UCSD-AML1 (cell line): ENCODE data around the gene FAM227A.
"Not testable (repeated sequence)": the region's sequence is repeated elsewhere in the genome, so short reads cannot be mapped to it uniquely, and the experiment has no call there.

Experiments
- DNase-seq: peaks from one replicate; lab custom pipeline; 2025; ENCODE audit not compliant: unreplicated experiment; lab: John Stamatoyannopoulos, UW

Gene FAM227A

DNA sequence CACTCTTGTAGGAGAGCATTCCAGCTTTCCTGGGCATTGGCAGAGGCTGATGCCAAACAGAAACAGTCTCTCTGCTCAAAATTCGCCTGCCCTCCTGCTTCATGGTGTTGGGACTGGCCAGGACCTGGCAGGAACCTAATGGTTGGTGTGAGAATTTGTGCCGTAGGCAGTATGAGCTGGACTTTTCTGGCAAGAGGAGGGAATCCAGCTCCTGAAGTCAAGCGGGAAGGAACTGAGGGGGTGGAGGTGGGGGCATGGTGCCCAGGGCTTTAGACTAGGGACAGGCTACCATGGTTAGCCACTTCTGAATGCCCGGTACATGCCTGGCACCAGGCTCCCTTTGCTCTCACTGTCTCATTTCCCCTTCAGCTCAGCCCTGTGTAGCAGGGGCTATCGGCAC, 18.7 kb upstream of the FAM227A start:
- DNase-seq, result no peak

DNA sequence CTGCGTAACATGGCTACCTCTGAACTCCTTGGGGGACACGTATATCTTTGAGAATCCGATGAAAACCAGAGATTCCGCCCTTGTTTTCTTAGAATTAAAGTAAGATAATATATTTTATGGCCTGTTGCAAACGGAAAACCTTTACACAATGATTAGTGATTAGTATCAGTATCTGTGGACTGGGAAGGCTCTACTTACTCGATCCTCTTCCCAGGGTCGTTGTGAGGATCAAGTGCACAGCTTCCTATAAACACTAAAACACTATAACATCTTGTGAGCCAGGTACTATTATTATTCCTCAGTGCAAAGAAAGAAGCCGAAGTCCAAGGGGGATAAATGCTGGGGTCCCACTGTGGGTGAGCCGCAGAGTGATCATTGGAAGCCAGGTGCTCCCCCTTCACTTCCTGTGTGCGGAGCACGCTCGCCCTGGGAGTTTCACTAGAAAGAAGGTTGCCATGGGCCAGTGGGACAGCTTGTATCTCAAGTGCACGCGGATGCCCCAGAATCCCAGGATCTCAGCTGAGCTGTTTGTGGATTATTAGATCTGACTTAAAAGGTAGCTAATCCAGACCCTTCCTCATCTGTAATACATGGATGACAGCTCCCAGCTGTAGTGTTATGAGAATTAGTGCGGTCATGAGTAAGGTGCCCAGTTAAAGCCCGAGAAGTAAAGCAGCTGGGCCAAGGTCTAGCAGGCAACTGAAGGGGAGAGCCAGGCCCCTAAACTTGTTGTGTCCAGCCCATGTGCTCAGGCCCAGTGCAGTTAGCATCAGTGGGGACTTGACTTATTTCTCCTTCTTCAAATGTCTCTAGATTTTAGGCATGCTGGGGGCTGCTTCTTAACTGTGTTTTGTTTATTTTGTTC, 1.1 kb upstream of the FAM227A start:
- DNase-seq, result peak; percentile 29

DNA sequence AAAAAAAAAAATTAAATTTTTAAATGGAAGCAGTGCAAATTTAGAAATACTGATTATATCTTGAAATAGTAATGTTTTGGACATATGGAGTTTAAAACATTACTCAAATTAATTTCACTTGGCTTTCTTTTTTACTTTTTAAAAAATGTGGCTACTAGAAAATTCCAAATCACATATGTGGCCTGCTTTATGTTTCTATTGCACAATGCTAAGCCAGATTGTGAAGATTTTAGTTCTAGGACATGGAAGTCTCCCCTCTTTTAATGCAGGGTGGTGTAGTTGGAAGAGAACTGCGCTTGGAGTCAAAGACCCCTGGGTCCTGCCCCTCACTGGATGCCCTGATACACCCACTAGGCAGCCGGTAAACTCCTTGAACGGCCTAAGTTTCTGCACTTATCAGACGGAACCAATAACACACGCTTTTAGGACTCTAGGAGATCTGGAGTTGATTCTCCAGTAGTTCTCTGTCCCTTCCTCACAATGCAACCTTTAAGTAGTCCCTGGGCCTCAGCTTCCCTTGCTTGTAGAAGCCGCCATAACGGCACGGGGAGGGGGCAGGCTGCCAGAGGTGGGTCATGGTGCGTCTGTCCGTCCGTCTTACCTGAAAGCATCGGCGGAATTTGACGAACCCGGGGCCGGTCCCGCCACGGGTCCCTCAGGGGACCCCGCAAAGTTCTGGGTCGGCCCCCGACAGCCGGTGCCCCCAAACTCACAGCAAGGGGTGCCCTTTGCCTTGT, 505 bp downstream of the FAM227A start:
- DNase-seq, result no peak

DNA sequence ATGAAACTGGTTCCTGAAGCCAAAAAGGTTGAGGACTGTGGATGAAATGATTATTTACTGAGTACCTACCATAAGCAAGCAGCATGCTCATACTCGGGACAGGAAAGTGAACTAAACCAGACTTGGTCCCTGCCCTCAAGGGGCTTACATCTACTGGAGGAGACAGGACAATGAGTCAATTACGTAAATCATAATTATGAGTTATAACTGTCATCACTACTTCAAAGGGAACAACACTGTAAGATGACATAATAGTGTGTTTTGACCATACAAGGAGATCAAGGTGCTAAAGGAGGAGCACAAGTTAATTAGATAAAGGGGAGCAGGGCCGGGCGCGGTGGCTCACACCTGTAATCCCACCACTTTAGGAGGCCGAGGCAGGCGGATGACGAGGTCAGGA, 2.5 kb downstream of the FAM227A start:
- no peak for DNase-seq

DNA sequence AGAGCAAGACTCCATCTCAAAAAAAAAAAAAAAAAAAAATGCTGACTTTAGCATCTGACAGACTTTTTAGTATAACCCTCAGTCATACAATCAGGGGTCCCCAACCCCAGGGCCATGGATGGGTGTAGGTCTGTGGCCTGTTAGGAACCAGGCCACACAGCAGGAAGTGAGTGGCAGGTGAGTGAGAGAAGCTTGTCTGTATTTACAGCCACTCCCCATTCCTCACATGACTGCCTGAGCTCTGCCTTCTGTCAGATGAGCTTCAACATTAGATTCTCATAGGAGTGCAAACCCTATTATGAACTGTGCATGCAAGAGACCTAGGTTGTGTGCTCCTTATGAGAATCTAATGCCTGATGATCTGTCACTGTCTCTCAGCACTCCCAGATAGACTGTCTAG, 3.3 kb downstream of the FAM227A start:
- no peak for DNase-seq

DNA sequence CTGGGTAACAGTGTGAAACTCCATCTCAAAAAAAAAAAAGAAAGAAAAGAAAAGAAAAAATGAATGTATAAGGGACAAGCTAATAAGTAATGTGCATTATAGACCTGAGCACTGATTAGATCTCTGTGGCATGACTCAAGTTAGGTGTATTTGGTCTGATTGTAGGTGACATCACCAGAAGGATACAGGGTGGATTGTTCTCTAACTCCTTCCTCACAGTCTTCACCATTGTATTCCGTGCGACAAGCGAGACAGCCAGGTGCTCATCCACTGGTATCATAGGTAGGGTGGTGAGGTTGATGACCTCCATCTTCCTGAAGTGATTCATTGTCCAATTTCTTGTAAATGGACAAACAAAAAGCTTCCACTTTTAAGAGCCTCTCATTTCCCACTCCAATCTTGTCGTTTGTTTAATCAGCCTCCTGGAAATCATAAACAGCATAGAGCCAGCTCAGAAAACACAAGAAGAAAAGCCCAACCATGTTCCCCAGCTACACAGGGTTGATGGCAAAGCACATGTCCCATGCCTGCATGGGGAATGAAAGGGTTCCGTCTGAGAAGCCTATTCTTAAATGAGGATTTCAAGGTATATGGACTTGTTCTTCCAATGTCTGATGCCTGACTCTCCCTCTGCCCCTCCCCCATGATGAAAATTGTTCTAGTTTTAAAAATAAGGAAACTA, 6.2 kb downstream of the FAM227A start:
- no peak for DNase-seq

DNA sequence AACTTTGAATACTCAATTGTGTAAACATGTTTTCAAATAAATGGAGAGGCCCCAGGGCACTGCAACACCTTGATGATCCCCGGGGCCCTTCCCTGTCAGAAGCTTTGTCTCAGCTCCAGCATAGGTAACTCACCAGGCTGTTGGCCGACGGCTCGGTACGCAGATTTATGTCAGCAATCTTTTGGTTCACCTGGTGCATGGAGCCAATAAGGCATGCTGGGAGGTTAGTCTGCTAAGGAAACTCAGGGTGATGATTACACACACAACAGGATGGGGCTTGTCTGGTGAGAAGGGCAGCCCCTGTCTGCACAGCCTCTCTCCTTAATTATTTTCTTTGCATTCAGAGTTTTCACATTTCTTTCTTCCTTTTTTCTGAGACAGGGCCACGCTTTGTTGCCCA, 10.8 kb downstream of the FAM227A start:
- no peak for DNase-seq

DNA sequence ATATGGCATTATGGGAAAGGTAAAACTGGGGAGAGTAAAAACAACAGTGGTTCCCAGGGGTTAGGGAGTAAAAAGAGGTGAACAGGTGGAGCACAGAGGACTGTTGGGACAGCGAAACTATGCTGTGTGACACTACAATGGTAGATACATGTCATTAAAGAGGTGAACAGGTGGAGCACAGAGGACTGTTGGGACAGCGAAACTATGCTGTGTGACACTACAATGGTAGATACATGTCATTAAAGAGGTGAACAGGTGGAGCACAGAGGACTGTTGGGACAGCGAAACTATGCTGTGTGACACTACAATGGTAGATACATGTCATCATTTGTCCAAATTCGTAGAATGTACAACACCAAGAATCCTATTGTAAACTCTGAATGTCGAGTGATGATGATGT, 11.9 kb downstream of the FAM227A start:
- DNase-seq, result not testable (repeated sequence)

DNA sequence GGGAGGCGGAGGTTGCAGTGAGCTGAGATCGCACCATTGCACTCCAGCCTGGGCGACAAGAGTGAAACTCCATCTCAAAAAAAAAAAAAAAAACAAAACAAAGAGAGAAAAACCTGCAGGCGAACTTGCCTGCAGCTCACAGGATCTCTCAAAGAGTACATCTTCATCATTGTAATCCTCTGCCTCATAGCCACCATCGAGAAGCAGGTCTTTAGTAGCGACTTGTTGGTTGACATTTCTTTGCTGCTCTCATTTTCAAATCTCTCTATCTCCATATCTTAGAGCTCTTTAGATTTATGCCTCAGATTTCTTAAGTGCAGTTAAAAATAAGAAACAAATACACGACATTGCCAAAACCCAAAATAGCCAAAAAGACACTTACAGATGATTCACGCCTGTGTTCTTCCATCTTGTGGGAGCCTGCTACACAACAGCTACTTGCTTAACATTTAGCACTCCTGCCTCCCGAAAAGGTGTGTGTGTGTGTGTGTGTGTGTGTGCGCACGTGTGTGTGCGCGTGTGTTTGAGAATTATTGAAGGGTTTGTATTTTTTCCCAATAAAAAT, 14.6 kb downstream of the FAM227A start:
- no peak for DNase-seq

DNA sequence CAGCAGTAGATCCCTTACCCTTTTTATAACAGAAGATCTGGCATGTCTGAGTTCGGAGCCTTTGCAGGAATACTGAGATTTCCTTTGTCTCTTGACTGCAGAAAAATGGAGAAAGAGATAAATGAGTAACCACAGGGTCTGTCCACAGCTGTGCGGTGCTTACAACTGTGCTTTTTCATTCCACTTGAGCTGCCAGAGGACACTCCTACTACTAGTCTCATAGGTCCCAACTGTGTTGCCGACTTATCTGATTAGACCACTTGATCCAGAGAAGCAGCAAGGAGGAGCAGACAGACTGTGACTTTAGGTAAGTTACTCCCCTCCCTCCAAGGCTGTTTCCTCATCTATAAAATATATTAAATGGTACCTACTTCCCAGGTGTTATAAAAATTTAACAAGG, 17.5 kb downstream of the FAM227A start:
- no peak for DNase-seq

DNA sequence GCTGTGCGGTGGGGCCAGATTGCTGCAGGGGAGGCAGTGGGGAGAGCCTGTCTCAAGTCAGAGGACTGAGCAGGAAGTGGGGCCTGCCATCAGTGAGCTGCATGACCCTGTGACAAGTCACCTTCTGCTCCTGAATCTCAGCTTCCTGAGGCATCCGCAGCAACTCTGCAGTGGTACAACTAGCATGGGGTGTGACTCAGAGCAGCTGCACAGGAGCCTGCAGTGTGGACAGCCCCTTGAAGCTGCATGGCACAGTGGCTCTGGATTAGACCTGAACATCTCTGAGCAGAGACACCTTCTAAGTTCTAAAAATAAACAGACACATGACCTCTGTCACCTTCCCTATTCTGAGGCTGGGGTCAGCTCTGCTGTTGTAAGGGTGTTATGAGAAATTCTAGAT, 18.0 kb downstream of the FAM227A start:
- DNase-seq, result no peak

DNA sequence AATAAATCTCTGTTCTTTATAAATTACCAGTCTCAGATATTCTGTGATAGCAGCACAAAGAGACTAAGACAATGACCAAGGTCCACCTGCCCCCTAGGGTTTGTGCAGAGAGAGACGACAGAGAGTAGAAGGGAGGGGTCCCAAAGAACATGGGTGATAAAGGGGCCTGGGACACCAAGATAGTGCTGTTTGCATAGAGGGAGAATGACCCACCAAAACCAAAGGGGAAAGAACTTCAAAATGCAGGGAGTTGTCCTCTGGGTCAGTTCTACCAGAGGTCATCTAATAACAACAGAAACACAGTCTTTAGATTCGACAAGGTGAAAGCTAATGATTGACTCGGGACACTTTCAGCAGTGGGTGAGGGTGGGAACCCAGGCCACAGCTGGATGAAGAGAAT, 23.7 kb downstream of the FAM227A start:
- DNase-seq, result no peak

DNA sequence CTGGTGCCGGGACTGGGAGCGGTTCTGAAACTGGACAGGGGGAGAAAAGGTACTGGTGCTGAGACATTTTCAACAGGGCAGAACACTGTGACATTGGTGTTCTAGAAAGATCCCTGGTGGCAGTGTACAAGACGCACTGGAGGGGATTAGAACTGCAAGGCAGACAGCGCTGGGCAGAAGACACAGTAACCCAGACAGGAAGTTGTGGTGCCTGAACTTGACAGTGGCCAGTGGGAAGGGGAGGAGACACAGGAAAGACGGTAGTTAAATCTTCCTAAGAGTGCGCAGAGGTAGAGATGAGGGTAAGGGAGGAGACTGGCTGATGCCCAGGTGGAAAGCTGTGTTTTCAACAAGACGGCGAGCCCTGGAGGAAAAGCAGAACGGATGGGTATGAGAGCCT, 24.5 kb downstream of the FAM227A start:
- DNase-seq, result no peak

DNA sequence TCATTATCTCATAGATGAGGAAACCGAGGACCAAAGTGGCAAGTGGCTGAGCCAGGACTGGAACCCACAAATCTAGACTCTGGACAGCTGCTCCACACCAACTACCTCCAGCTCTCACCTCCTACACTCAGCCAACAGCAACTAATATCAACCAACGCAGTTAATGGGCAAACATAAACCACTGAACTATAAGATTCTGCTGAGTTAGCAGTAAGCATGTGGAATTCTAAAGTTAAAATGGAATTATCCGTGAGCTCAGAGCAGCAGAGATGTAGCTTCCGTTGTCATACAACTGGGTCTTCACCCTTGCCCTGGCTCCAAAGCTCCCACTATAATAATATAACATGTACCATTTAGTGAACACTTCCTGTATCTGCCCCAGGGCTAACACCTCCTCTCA, 27.1 kb downstream of the FAM227A start:
- no peak for DNase-seq

DNA sequence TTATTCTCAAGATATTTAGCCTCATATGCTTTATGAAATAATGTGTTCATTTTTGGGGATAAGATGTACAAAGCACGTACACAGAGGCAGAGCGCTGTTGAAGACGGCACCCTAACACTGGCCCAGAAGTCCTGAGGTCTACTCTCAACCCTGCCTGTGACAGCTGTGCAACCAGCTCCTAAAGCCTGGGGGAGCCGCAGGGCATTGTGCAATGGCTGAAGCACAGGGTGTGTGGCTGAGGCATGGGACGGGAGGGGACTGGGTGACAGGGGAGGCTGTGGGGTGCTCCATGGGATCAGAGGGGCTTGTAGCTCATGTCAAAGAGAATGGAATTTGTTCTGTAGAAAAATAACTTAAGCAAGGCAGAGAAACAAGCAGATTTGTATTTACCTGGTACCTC, 27.7 kb downstream of the FAM227A start:
- no peak for DNase-seq

DNA sequence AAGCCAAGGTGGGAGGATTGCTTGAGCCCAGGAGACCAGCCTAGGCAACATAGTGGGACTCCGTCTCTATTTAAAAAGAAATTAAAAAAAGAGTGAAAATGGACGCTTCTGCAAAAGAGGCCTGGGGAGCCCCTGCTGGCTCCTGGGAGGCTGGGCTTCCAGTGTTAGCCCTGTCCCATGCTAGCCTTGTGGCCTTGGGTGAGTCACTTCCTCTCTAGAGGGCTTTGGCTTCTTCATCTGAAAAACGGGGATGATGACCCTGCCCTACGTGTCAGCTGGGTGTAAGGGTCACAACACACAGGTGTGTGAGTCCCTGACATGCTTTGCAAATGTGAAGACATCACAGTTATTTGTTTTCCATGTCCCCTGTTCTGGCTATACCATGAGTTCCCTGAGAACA, 32.8 kb downstream of the FAM227A start:
- DNase-seq, result no peak

DNA sequence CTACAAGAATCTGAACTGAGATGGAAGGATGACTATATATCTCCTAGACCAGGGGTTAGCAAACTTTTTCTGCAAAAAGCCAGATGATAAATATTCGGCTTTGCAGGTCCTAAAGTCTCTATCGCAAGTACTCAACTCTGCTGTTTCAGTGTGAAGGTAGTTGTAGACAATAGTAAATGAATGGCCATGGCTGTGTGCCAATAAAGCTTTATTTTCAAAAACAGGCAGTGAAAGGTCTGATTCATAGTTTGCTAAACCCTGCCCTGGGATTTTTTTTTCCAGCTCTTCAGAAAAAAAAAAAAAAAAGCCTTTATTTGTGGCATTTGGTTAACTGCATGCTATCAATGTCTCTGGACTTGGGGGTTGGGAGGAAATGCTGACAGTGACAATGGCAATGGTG, 37.5 kb downstream of the FAM227A start:
- no peak for DNase-seq

DNA sequence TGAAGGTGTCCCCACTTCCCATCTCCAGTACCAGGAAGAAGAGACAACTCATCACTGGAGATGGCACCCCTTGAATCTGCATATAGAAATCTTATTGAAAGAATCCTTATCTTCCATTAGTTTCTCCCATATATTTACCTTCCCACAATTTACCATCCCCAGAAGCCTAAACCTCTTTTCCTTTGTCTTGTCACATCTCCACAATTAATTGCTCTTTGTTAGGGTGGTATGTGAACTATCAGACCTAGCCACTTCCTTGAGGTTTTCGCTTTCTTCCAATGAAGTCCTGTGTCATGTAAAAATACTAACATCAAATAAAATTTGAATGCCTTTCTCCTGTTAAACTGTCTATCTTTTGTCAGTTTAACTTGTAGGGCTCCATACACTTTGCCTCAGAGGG, 37.9 kb downstream of the FAM227A start:
- no peak for DNase-seq

DNA sequence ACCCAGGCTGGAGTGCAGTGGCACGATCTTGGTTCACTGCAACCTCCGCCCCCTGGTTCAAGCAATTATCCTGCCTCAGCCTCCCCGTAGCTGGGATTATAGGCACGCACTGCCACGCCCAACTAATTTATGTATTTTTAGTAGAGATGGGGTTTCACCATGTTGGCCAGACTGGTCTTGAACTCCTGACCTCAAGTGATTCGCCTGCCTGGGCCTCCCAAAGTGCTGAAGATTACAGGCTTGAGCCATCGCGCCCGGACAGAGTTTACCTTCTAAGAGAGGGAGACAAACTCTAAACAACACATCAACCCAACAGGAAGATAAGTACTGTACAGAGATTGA, 41.2 kb downstream of the FAM227A start:
- not testable (repeated sequence) for DNase-seq

DNA sequence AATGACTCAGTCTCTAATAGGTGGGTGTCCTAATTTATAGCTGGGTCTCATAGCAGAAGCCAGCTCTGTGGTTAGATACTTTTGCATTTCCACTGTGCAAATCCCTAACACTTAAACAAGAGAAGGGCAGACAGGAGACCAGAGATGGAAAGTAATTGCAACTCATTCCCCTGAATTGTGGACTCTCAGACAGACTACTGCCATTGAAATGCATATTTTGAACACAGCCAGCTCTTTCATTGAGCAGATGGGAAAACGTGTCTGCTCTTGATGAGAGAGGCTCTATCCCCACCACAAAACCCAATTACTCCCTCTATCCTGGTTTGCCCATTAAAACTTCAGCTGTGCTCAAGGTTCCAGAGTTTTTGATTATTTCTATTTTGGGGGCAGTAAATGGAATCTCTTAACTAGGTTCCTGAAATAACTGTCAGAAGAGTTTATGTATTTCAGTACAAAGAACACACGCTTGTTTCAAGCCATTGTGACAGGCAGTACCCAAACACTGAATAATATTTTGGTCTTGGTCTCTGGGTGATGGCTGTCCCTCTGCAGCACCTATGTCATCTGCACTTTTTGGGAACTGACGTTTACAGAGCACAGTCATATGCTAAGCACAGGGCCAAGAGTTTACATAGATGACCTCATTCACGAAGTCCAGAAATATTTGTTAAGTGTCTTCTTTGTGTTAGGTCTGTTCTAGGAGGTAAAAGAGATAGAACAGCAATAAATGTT, 41.7 kb downstream of the FAM227A start:
- DNase-seq, result no peak

DNA sequence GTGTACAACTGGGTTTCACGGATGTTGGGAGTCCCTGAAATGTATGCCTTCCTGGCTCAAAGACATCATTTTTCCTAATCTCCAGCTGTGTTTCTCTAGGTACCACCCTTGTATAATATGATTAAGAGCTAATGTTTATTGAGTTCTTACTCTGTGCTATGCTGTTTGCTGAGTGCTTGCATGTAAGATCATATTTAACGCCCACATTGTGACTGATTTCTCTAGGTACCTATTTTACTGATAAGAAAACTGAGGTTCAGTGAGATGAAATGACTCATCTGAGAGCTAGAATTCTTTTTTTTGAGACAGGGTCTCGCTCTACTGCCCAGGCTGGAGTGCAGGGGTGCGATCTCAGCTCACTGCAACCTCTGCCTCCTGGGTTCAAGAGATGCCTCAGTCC, 42.6 kb downstream of the FAM227A start:
- no peak for DNase-seq
